Body of pancreas (tissue), 4 donors: ENCODE results near the gene GAB4. TPM values are rescaled to one million over a fixed set of nuclear protein-coding genes. Genes with fewer than 3 reads are reported as not detected.

Source experiments
- ATAC-seq: fragments of 150-250 bp; one replicate; pipeline ENCODE4 v1.9.1; 2016
- DNase-seq, 4 donors: peaks; one replicate each; pipeline ENCODE4 v3.0.0-alpha.2; 2019
- H3K27ac ChIP-seq, 4 donors: fragments of 200-600 bp; sonication (generic); 1 replicate in 3 of 4; 2 replicates in 1 of 4; pipeline versions ENCODE4 v1.5.1 to v1.6.1; 2016 to 2019; ENCODE audit warnings: mild to moderate bottlenecking in 1 of 4, mixed read lengths in 1 of 4, moderate library complexity in 1 of 4
- H3K27me3 ChIP-seq, 2 donors: fragments of 200-600 bp; sonication (generic); one replicate each; pipeline ENCODE4 v1.6.0; 2016; ENCODE audit warnings: mild to moderate bottlenecking in 1 of 2
- H3K36me3 ChIP-seq, 2 donors: fragments of 200-600 bp; sonication (generic); replicated peaks in 1 of 2; 2 replicates each; pipeline ENCODE4 v1.5.1; 2016; ENCODE audit warnings: low read depth in 2 of 2; ENCODE audit not compliant: insufficient read depth in 1 of 2
- H3K4me1 ChIP-seq: fragments of 200-600 bp; sonication (generic); one replicate; pipeline ENCODE4 v1.6.0; 2016
- H3K4me3 ChIP-seq, 2 donors: fragments of 200-600 bp; sonication (generic); 1 replicate in 1 of 2; 2 replicates in 1 of 2; pipeline ENCODE4 v1.5.1; 2016 to 2019
- H3K9me3 ChIP-seq, 3 donors: fragments of 200-600 bp; sonication (generic); 1 replicate in 2 of 3; 2 replicates in 1 of 3; pipeline ENCODE4 v1.5.1; 2016
- CTCF ChIP-seq, 7 experiments: fragments of 450-650 bp in 4 of 7; fragments of 200-600 bp in 3 of 7; sonication (generic) in 3 of 7; IDR thresholded peaks; one replicate each; pipeline ENCODE4 v1.5.1; 2016 to 2019; ENCODE audit warnings: antibody characterized with exemption in 7 of 7
- POLR2A ChIP-seq, 3 donors: fragments of 450-650 bp; IDR thresholded peaks; one replicate each; pipeline ENCODE4 v1.6.1; 2016; ENCODE audit warnings: antibody characterized with exemption in 3 of 3, mild to moderate bottlenecking in 2 of 3
- WGBS, 2 donors: methylation state at CpG; one replicate each; pipeline ENCODE4 v1.1.5; 2017; 5-methylcytosine and 5-hydroxymethylcytosine counted together
- intact Hi-C: fragments of 100-400 bp; cut with DNase I; formaldehyde crosslinking; loops from one replicate; pipeline ENCODE4 v1.15.1; 2023
- total RNA-seq, 2 donors: library from RNA; depleted of rRNA; stranded (reverse); fragments of >200 nt; gene quantifications; one replicate each; pipeline ENCODE4 v1.1.0, GENCODE V29; 2016

The GAB4 gene
- total RNA-seq, 2 donors from 2014 or later: not detected

- WGBS, 2 donors: 33 to 44% methylated on average over 5 of the region's 5 CpGs
- H3K27ac ChIP-seq: no peak overlapping the region
- H3K4me3 ChIP-seq: no peak overlapping the region
- intact Hi-C loops: no loop called here
- no peaks in the 10 kb centered on the region for H3K36me3 ChIP-seq
- ATAC-seq (no peak), DNase-seq (no peak)
- H3K27me3 ChIP-seq: no peaks in the 10 kb centered on the region
- no peak for TF ChIP-seq POLR2A (IDR thresholded peaks at IDR 0.05)
- no peak for TF ChIP-seq CTCF (IDR thresholded peaks at IDR 0.05)
- no peaks in the 10 kb centered on the region for H3K4me1 ChIP-seq
- H3K9me3 ChIP-seq: no peaks in the 10 kb centered on the region
Observed at GRCh38 chr22:16914006-16914405, 94.0 kb downstream of the GAB4 start.

- H3K36me3 ChIP-seq: no peaks in the 10 kb centered on the region
- intact Hi-C loops: no loop called here
- WGBS, 2 donors: 22 to 35% methylated on average over 3 of the region's 3 CpGs
- no peak for ATAC-seq
- TF ChIP-seq POLR2A (IDR thresholded peaks at IDR 0.05): no peak
- TF ChIP-seq CTCF (IDR thresholded peaks at IDR 0.05): no peak
- no peak for DNase-seq
- no peak overlapping the region for H3K4me3 ChIP-seq
- H3K9me3 ChIP-seq: no peaks in the 10 kb centered on the region
- H3K4me1 ChIP-seq: no peaks in the 10 kb centered on the region
- no peaks in the 10 kb centered on the region for H3K27me3 ChIP-seq
- H3K27ac ChIP-seq: no peak overlapping the region
Observed at GRCh38 chr22:16912281-16912680, 95.7 kb downstream of the GAB4 start.

Other genes with a start within 250 kb of the GAB4 start
- not detected for gene XKR3, start 182.8 kb downstream of the GAB4 start, total RNA-seq
- gene IL17RA, start 76.8 kb upstream of the GAB4 start, total RNA-seq: 10 to 100 TPM in 1 of 2 donors, 1 to 10 TPM in 1; 8.3 to 13.8 TPM
- gene TMEM121B, start 113.1 kb upstream of the GAB4 start, total RNA-seq: under 1 TPM in 1 of 2 donors, not detected in 1; 0.26 TPM
- 10 to 100 TPM; 22.1 to 28.7 TPM for gene HDHD5, start 151.1 kb upstream of the GAB4 start, total RNA-seq
- 1 to 10 TPM; 2.3 to 3.4 TPM for gene ADA2, start 211.2 kb upstream of the GAB4 start, total RNA-seq